ENCODE measurements around the gene GLO1.

The GLO1 gene

DNA sequence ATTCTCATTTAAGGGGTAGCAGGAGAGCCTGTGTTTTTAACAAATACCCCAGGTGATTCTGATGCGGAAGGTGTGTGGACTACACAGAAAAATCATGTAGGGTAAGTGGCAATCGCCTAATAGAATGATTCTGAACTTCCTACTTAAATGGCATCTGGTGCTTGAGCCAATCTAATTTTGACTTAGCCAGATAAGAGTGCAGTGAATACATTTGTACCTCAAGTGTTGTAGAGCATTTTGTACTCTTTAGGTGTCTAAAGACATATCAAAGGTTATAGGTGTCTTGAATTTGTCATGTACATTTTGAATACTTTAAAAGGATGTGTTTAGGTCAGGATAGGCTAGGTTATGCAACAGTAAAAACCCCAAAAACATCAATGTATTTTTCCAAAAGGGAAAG is 53.2 kb downstream of the GLO1 start:
- TF ChIP-seq POLR2AphosphoS5 (IDR thresholded peaks at IDR 0.05; ENCODE audit: low read depth, low read length) (no peak), SIN3A (IDR thresholded peaks at IDR 0.05; ENCODE audit: borderline replicate concordance, insufficient read depth, low read length) (no peak), TAF1 (IDR thresholded peaks at IDR 0.05; ENCODE audit: borderline replicate concordance, insufficient read depth, low read length) (no peak), FOXP2 (optimal IDR thresholded peaks at IDR 0.05; ENCODE audit: borderline replicate concordance, extremely low read depth, extremely low read length, insufficient read depth) (no peak)
- TF ChIP-seq, protein P1, sequence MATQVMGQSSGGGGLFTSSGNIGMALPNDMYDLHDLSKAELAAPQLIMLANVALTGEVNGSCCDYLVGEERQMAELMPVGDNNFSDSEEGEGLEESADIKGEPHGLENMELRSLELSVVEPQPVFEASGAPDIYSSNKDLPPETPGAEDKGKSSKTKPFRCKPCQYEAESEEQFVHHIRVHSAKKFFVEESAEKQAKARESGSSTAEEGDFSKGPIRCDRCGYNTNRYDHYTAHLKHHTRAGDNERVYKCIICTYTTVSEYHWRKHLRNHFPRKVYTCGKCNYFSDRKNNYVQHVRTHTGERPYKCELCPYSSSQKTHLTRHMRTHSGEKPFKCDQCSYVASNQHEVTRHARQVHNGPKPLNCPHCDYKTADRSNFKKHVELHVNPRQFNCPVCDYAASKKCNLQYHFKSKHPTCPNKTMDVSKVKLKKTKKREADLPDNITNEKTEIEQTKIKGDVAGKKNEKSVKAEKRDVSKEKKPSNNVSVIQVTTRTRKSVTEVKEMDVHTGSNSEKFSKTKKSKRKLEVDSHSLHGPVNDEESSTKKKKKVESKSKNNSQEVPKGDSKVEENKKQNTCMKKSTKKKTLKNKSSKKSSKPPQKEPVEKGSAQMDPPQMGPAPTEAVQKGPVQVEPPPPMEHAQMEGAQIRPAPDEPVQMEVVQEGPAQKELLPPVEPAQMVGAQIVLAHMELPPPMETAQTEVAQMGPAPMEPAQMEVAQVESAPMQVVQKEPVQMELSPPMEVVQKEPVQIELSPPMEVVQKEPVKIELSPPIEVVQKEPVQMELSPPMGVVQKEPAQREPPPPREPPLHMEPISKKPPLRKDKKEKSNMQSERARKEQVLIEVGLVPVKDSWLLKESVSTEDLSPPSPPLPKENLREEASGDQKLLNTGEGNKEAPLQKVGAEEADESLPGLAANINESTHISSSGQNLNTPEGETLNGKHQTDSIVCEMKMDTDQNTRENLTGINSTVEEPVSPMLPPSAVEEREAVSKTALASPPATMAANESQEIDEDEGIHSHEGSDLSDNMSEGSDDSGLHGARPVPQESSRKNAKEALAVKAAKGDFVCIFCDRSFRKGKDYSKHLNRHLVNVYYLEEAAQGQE (IDR thresholded peaks at IDR 0.05; ENCODE audit: insufficient read depth in 1 of 2, low read depth in 2 of 2, low read length in 2 of 2), result no peak

DNA sequence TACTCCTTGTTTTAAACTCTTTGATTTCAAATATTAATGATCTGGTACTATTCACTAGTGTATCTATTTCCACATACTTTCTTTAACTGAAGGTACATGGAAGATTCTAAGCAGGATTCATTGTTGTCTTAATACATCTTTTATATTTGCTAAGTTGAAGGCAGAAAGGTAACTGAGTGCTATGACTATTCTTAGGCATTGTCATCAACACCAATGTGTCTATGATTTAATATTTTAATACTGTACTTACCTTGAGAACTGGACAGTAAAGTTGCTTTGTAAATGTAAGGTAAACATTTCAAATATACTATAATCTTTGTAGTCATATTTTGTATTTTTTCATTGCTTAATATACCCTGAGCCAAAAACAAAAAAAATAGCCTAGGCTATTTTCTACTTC is 54.3 kb downstream of the GLO1 start:
- no peak for TF ChIP-seq SIN3A (IDR thresholded peaks at IDR 0.05; ENCODE audit: borderline replicate concordance, insufficient read depth, low read length)
- TF ChIP-seq, protein P1 (IDR thresholded peaks at IDR 0.05; ENCODE audit: insufficient read depth in 1 of 2, low read depth in 2 of 2, low read length in 2 of 2), result no peak
- no peak for TF ChIP-seq POLR2AphosphoS5 (IDR thresholded peaks at IDR 0.05; ENCODE audit: low read depth, low read length)
- no peak for TF ChIP-seq TAF1 (IDR thresholded peaks at IDR 0.05; ENCODE audit: borderline replicate concordance, insufficient read depth, low read length)
- TF ChIP-seq FOXP2 (optimal IDR thresholded peaks at IDR 0.05; ENCODE audit: borderline replicate concordance, extremely low read depth, extremely low read length, insufficient read depth), result no peak

DNA sequence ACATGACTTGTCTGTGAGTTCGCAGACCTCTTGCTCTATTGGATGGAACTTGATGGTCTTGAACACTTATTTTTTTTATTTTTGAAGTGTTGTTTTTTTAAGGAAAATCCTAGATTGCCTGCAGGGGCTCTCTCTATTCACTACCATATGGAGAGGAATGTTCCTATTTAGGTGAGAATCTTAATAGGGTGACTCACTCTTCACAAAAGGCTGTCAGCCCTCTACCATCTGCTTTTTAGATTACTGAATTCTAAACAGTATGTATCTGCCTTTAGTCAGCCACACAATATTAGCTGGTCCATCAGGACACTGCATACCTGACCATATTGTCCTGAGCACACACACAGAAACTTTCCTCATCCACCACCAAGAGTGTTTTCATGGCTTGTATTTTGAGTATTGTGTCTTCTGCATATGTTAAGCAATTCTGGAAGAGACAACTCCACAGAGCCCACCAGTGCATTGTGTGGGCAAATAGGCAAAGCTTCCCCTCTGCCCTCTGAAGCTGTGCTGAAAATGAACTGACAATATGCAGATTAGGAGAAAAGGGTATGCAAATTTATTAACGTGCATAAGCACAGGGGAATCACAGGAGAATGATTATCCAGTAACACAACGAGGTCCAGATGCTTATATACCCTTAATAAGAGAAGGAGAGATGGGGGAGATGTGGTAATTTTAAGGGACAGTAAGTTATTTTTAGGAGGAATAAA is 56.6 kb downstream of the GLO1 start:
- no peak for TF ChIP-seq SIN3A (IDR thresholded peaks at IDR 0.05; ENCODE audit: borderline replicate concordance, insufficient read depth, low read length)
- TF ChIP-seq, protein P1 (IDR thresholded peaks at IDR 0.05; ENCODE audit: insufficient read depth in 1 of 2, low read depth in 2 of 2, low read length in 2 of 2), result no peak
- TF ChIP-seq FOXP2 (optimal IDR thresholded peaks at IDR 0.05; ENCODE audit: borderline replicate concordance, extremely low read depth, extremely low read length, insufficient read depth), result no peak
- TF ChIP-seq POLR2AphosphoS5 (IDR thresholded peaks at IDR 0.05; ENCODE audit: low read depth, low read length), result no peak
- no peak for TF ChIP-seq TAF1 (IDR thresholded peaks at IDR 0.05; ENCODE audit: borderline replicate concordance, insufficient read depth, low read length)

DNA sequence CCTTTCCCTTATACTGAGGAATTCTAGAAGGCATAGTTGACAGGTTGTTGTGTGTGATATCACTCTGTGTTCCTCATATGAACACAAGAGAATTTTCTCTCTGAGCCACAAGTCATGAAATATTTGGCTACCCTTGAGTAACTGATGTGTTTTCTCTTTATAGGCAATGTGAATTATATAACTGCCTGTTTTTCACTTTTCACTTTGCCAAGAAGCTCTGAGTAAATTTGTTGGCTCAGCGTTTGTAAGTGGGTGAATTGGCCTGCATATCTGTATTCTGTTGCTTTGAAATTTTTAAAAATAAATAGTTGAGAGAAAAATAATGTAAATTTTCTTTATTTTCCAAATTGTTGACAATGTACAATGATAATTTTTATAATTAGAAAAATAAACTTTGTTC is 58.0 kb downstream of the GLO1 start:
- TF ChIP-seq TAF1 (IDR thresholded peaks at IDR 0.05; ENCODE audit: borderline replicate concordance, insufficient read depth, low read length), result no peak
- no peak for TF ChIP-seq POLR2AphosphoS5 (IDR thresholded peaks at IDR 0.05; ENCODE audit: low read depth, low read length)
- TF ChIP-seq SIN3A (IDR thresholded peaks at IDR 0.05; ENCODE audit: borderline replicate concordance, insufficient read depth, low read length), result no peak
- TF ChIP-seq, protein P1 (IDR thresholded peaks at IDR 0.05; ENCODE audit: insufficient read depth in 1 of 2, low read depth in 2 of 2, low read length in 2 of 2), result no peak
- TF ChIP-seq FOXP2 (optimal IDR thresholded peaks at IDR 0.05; ENCODE audit: borderline replicate concordance, extremely low read depth, extremely low read length, insufficient read depth), result no peak
